Spleen (tissue), 11 donors: ENCODE measurements around the gene CROCC2. TPM values are rescaled to one million over a fixed set of nuclear protein-coding genes. Genes with fewer than 3 reads are reported as not detected.
A peak's percentile ranks its signal among the peaks of the same experiment; 100 is the strongest.

Experiments
- DNase-seq: peaks from one replicate; pipeline ENCODE4 v3.0.0-alpha.2; 2020
- H3K27ac ChIP-seq, 8 donors: fragments of 200-600 bp; sonication (generic) in 7 of 8; 1 replicate in 4 of 8; 2 replicates in 4 of 8; pipeline versions ENCODE4 v1.5.0 to v1.8.0; 2016 to 2021; ENCODE audit warnings: inconsistent platforms in 4 of 8, mild to moderate bottlenecking in 4 of 8, moderate library complexity in 1 of 8
- H3K27me3 ChIP-seq, 7 donors: fragments of 200-600 bp; sonication (generic) in 6 of 7; replicated peaks in 1 of 7; 1 replicate in 4 of 7; 2 replicates in 3 of 7; pipeline versions ENCODE4 v1.5.0 to v1.8.0; 2016 to 2021; ENCODE audit warnings: inconsistent platforms in 3 of 7, mild to moderate bottlenecking in 1 of 7
- H3K36me3 ChIP-seq, 6 donors: fragments of 200-600 bp; sonication (generic) in 5 of 6; 1 replicate in 4 of 6; 2 replicates in 2 of 6; pipeline versions ENCODE4 v1.5.0 to v1.8.0; 2016 to 2021; ENCODE audit warnings: inconsistent platforms in 2 of 6
- H3K4me1 ChIP-seq, 6 donors: fragments of 200-600 bp; sonication (generic) in 5 of 6; 1 replicate in 3 of 6; 2 replicates in 3 of 6; pipeline versions ENCODE4 v1.5.0 to v1.8.0; 2016 to 2021; ENCODE audit warnings: inconsistent platforms in 3 of 6
- H3K4me3 ChIP-seq, 8 donors: fragments of 200-600 bp; sonication (generic) in 7 of 8; 1 replicate in 4 of 8; 2 replicates in 4 of 8; pipeline versions ENCODE4 v1.5.0 to v1.8.0; 2016 to 2021; ENCODE audit warnings: inconsistent platforms in 4 of 8, mild to moderate bottlenecking in 4 of 8, moderate library complexity in 2 of 8
- H3K9me3 ChIP-seq, 8 donors: fragments of 200-600 bp; sonication (generic) in 7 of 8; 1 replicate in 4 of 8; 2 replicates in 4 of 8; pipeline versions ENCODE4 v1.5.0 to v1.8.0; 2016 to 2021; ENCODE audit warnings: inconsistent platforms in 4 of 8
- CTCF ChIP-seq, 11 experiments: fragments of 200-600 bp in 7 of 11; fragments of 450-650 bp in 4 of 11; sonication (generic) in 4 of 11; IDR thresholded peaks in 8 of 11; conservative IDR thresholded peaks in 3 of 11; 1 replicate in 7 of 11; 2 replicates in 4 of 11; pipeline versions ENCODE4 v1.4.0 to v1.8.0; 2016 to 2021; ENCODE audit warnings: antibody characterized with exemption in 11 of 11, inconsistent platforms in 4 of 11, mild to moderate bottlenecking in 1 of 11
- POLR2A ChIP-seq, 3 donors: fragments of 450-650 bp; IDR thresholded peaks; one replicate each; pipeline ENCODE4 v1.5.1; 2017; ENCODE audit warnings: antibody characterized with exemption in 3 of 3, mild to moderate bottlenecking in 1 of 3
- POLR2AphosphoS5 ChIP-seq, 3 donors: sonication (generic); formaldehyde crosslinking; IDR thresholded peaks; one replicate each; pipeline ENCODE4 v1.5.1; 2017; ENCODE audit warnings: antibody characterized with exemption in 3 of 3
- WGBS, 5 donors: extraction: QIAGEN DNeasy Blood & Tissue Kit in 3 of 5; methylation state at CpG; one replicate each; pipeline versions ENCODE4 v1.1.5 to v1.1.7; 2013 to 2018; 5-methylcytosine and 5-hydroxymethylcytosine counted together
- intact Hi-C: fragments of 100-400 bp; cut with DNase I; formaldehyde crosslinking; loops from one replicate; pipeline ENCODE4 v1.15.0; 2023; ENCODE audit warnings: low total_unique reads
- polyA plus RNA-seq, 3 donors: library from polyadenylated mRNA; stranded (reverse); fragments of 200-250 nt; gene quantifications; one replicate each; pipeline ENCODE4 v1.2.1, GENCODE V29; 2013
- total RNA-seq, 7 donors: library from RNA; depleted of rRNA in 3 of 7; stranded (reverse); fragments of >200 nt in 3 of 7; fragmentation: NEBNext Ultra II Directional in 4 of 7; extraction: Animal tissue kit (Norgen Biotek cat#: 25700) in 4 of 7; gene quantifications; one replicate each; pipeline versions ENCODE4 v1.1.0 to v1.2.1, GENCODE V29; 2016 to 2021
- donor health status: healthy with polysubstance abuse.
- donor health status: DM: no; HTN: no; CAD: no; lungs with moderate emphysema.
- donor health status: DM: no; HTN: no; CAD: no.
- donor health status: Bipolar disorder and iron deficiency.
- donor health status: healthy.
- donor health status: DM: no; HTN: no; CAD: no.
- donor health status: DM: yes; HTN: yes; CAD: no.

The CROCC2 gene
- total and polyA plus RNA-seq, 10 donors, result 0.04 to 3.6 (median 0.75) TPM

- H3K4me1 ChIP-seq, result peaks cover 0 to 13% (median 0%) of the 10 kb centered on the region in 6 donors
- DNase-seq, result peak; percentile 73
- H3K27ac ChIP-seq, result peak overlapping the region in 1 of 8 donors; percentile 16
- 74 to 89% (median 85%) methylated on average over 17 to 30 of the region's 30 CpGs for WGBS, 5 donors
- TF ChIP-seq CTCF (IDR thresholded peaks at IDR 0.05 in 8 of 11, conservative IDR thresholded peaks at IDR 0.05 in 3 of 11) (no peak), POLR2A (IDR thresholded peaks at IDR 0.05) (no peak), POLR2AphosphoS5 (IDR thresholded peaks at IDR 0.05) (no peak)
- peak overlapping the region in 1 of 8 donors; percentile 26 for H3K4me3 ChIP-seq
- peaks cover 0 to 9% (median 0%) of the 10 kb centered on the region in 7 donors for H3K27me3 ChIP-seq
- no peaks in the 10 kb centered on the region for H3K36me3 ChIP-seq
- peaks cover 0 to 23% (median 16%) of the 10 kb centered on the region in 8 donors for H3K9me3 ChIP-seq
- intact Hi-C loops, result no loop called here
Measured at GRCh38 chr2:240933048-240933965, 27.2 kb downstream of the CROCC2 start.

GRCh38 chr2:240933966-240934700 lies 28.0 kb downstream of the CROCC2 start:
- peaks cover 0 to 13% (median 0%) of the 10 kb centered on the region in 6 donors for H3K4me1 ChIP-seq
- intact Hi-C loops, result no loop called here
- H3K4me3 ChIP-seq, result peak overlapping the region in 2 of 8 donors; percentile 26 to 35
- WGBS, 5 donors, result 64 to 77% (median 71%) methylated on average over 10 to 23 of the region's 23 CpGs
- H3K27ac ChIP-seq, result peak overlapping the region in 1 of 8 donors; percentile 16
- H3K27me3 ChIP-seq, result peaks cover 0 to 9% (median 0%) of the 10 kb centered on the region in 7 donors
- peaks cover 0 to 32% (median 20%) of the 10 kb centered on the region in 8 donors for H3K9me3 ChIP-seq
- DNase-seq, result peak; percentile 70
- H3K36me3 ChIP-seq, result no peaks in the 10 kb centered on the region
- TF ChIP-seq POLR2A (IDR thresholded peaks at IDR 0.05) (no peak), POLR2AphosphoS5 (IDR thresholded peaks at IDR 0.05) (peak in 1 of 3 donors; percentile 22), CTCF (IDR thresholded peaks at IDR 0.05 in 8 of 11, conservative IDR thresholded peaks at IDR 0.05 in 3 of 11) (no peak)

- peak; percentile 63 for DNase-seq
- H3K36me3 ChIP-seq, result no peaks in the 10 kb centered on the region
- H3K9me3 ChIP-seq, result peaks cover 0 to 32% (median 20%) of the 10 kb centered on the region in 8 donors
- peak overlapping the region in 1 of 8 donors; percentile 16 for H3K27ac ChIP-seq
- peaks cover 0 to 13% (median 0%) of the 10 kb centered on the region in 6 donors for H3K4me1 ChIP-seq
- peaks cover 0 to 9% (median 0%) of the 10 kb centered on the region in 7 donors for H3K27me3 ChIP-seq
- 87 to 92% (median 89%) methylated on average over 10 to 12 of the region's 12 CpGs for WGBS, 5 donors
- TF ChIP-seq POLR2AphosphoS5 (IDR thresholded peaks at IDR 0.05) (no peak), POLR2A (IDR thresholded peaks at IDR 0.05) (no peak)
- intact Hi-C loops, result no loop called here
- H3K4me3 ChIP-seq, result no peak overlapping the region
Measured at GRCh38 chr2:240934701-240935102, 28.6 kb downstream of the CROCC2 start.

- Histone ChIP-seq H3K27me3 (peaks cover 0 to 4% (median 0%) of the 10 kb centered on the region in 7 donors), H3K9me3 (peaks cover 0 to 32% (median 20%) of the 10 kb centered on the region in 8 donors), H3K4me1 (peaks cover 0 to 13% (median 0%) of the 10 kb centered on the region in 6 donors), H3K27ac (no peak overlapping the region), H3K36me3 (no peaks in the 10 kb centered on the region), H3K4me3 (no peak overlapping the region)
- TF ChIP-seq POLR2AphosphoS5 (IDR thresholded peaks at IDR 0.05) (no peak), POLR2A (IDR thresholded peaks at IDR 0.05) (no peak), CTCF (IDR thresholded peaks at IDR 0.05 in 8 of 11, conservative IDR thresholded peaks at IDR 0.05 in 3 of 11) (no peak)
- peak; percentile 69 for DNase-seq
- intact Hi-C loops, result no loop called here
- 83 to 93% (median 92%) methylated on average over 17 to 25 of the region's 25 CpGs for WGBS, 5 donors
Measured at GRCh38 chr2:240935103-240935876, 29.2 kb downstream of the CROCC2 start.
